Measurements from ENCODE around the gene CAPN9.

Gene CAPN9

GRCh38 chr1:230851291-230851691, 104.1 kb downstream of the CAPN9 start:
- DNase-seq (ENCODE audit: low spot score) = no peak
